SK-N-MC (cell line): ENCODE results near the gene ATP1A3.

Experiments
- EZH2 ChIP-seq: fragments of 200-600 bp; sonication (generic); IDR thresholded peaks from one replicate; pipeline ENCODE4 v1.6.1; 2017; ENCODE audit warnings: antibody characterized with exemption
- FOXP2 ChIP-seq: optimal IDR thresholded peaks from 2 replicates; pipeline ENCODE3; 2011; ENCODE audit warnings: mild to moderate bottlenecking, moderate library complexity; ENCODE audit not compliant: insufficient read depth; ENCODE audit errors: extremely low read length, control extremely low read depth
- POLR2AphosphoS5 ChIP-seq: IDR thresholded peaks from 2 replicates; pipeline ENCODE4 v1.6.1; 2012; ENCODE audit warnings: mild to moderate bottlenecking, low read depth, low read length, borderline replicate concordance

DNA sequence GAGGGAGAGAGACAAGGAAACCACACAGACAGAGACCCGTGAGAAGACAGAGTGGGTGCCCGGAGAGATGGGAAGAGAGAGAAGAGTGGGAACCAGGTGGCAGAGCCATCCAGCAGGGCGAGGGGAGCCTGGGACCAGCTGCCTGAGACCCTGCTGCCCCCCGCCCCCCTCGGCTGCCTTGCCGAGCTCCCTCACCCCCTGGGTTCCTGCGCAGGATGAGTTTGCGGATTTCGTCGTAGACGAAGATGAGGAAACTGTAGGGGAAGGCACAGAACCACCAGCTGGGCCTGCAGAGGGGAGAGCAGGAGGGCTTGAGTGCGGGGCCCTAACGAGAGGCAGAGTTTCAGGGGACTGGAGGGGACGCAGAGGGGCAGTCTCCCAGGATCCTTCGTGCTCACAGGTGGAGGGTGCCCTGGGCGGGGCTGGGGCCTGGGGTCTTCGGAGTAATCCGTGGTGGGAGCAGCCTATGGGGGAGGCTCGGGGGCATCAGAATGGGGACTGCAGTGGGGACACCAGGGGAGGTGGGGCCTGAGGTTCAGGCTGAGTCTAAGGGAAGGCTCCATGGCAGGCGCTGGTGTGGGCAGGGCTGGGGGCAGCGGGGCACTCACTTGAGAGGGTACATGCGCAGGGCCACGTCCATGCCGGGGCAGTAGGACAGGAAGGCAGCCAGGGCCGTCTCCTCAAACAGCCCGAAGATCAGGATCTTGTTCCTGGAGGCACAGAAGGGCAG, 26.8 kb downstream of the ATP1A3 start:
- TF ChIP-seq EZH2 (no peak), POLR2AphosphoS5 (no peak), FOXP2 (no peak)
